HG02642 (cell line): ENCODE data around the gene MARCHF6.
A peak's percentile ranks its signal among the peaks of the same experiment; 100 is the strongest.
"Not testable (repeated sequence)": the region's sequence is repeated elsewhere in the genome, so short reads cannot be mapped to it uniquely, and the experiment has no call there.

ENCODE experiments used
- ATAC-seq: cut with Tn5 transposase; IDR thresholded peaks from one replicate; pipeline ENCODE4 v1.9.1; 2021; ENCODE audit warnings: mild to moderate bottlenecking; ENCODE audit not compliant: unreplicated experiment, poor library complexity

Gene MARCHF6

DNA sequence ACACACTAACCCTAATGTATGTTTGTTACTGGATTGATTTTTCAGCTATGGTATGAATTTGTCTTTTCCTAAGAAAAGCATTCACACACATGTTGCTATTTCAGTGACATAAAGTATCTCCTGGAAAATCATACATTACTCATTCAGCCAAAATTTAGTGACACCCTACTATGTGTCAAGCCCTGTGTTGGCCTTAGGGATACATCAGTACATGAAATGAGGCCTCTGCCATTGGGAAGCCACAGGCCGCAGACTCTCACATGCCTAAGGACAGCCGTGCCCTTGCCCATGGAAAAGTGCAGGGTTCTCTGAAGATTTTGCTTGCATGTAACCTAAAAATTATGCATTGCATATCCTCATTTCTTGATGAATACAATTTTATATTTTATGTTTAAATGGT is 5.2 kb upstream of the MARCHF6 start:
- ATAC-seq, result no peak

DNA sequence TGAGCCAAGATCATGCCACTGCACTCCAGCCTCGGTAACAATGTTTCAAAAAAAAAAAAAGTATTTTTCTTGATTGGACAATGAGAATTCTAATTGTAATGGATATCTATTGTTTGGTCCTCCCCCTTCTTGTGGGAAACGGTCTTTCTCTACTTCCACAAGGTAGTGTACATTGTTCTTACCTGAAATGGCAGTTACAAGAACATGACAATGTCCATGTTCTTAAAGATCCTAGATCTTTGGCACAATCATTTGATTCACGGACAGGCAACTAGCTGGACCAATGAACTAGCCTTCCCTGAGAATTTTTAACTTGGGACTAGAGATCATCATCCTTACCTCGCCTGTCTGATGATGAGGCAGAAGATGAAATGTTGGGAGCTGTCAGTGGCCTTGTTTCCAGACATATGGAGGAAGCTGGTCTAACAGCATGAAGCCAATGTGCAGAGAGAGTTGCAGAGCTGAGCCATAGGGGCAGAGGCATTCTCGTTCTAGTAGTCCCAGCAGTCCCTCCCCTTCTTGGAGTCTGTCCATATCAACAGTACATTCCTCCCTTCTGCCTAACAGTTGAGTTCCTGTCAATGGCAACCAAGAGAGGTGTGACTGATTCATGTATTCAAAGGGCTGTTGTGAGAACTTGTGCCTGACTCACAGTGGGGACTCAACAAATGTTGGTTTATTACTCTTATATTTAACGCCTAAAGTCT is 2.1 kb upstream of the MARCHF6 start:
- no peak for ATAC-seq

DNA sequence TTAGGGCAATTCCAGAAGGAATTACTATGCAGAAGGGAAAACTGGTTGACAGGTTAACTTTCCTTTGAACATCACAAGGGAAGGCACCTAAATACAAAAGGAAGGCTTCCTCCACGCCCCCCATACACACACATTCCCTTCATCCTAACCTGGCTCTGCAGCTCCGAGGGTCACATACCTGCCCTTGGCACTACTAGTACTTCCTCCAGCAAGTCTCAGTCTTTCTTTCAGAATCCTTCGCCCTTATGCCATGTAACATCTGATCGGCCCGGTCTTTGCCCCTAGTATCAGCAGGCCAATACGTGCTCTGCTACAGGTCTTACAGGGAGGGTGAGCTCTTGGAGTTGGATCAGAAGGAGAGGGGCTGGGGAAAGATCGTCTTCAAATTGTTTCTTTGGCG is 1.6 kb upstream of the MARCHF6 start:
- no peak for ATAC-seq

DNA sequence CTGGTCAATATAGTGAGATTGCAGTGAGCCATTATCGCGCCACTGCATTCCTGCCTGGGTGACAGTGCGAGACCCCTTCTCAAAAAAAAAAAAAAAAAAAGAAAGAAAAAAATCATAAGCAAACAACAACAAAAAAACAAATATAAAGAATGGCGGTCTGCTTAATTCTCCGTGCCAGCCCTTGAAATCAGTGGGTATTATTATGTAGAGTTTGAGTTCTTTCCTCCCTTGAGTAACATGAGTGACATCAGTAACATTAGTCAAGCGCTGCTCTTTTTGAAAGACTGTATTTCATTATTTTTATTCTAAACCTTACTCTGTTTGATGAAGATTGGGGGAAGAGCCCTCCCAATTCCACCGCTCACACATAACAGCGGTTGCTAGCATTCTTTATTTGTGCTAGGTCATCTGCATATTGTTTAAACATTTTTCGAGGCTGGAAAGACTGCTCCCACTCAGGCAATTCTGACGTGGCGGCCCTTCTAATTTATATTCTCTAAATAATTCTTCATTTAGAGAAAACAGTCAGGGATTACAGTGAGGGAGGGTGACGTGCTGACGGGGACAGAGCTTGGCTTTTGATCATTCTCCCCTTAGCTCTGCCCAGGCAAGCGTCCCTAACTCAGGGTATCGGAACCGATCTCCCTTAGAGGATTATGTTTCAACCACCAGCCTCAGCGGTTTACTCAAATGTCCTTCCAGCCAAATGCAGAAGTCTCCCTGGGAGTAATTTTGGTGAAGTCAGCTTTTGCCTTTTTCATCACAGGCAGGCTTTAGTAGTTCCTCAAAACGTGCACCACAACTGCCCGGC is 860 bp upstream of the MARCHF6 start:
- no peak for ATAC-seq

DNA sequence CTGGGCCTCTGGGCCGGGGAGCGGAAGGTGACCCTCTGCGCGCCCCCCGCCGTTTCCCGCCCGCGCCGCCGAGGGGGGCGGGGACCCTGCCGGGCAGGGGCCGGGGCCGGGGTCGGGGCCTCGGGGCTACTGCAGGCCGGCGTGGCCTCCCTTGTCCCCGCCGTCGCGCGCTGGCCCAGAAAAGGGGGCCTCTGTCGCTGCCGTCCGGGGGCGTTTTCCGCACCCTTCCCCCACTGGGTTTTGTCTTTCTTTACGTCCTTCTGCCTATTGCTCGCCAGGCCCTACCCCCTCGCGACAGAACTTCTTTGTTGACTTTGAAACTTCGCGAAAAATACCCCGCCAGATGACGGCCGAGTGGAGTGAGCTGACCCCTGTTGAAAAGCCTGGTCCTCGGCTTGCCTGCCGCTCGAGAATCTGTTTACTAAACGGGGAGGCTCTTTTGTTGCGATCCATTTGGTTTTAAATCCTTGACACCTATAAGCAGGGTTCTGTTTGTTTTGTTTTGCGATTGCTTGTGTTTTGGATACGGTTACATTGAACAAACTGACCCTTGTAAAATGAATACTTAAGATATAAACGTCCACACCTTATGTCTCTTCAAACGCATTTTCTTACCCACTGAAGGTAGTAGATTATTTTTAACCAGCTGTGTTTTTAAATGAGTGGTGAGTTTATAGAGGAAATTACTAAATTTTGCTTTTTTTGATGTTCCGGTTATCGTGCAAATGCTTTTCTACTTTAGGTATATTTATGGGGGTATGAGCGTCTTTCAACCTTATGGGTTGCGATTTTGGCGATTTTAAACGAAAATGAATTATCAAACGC is 765 bp downstream of the MARCHF6 start:
- peak; percentile 24 for ATAC-seq

DNA sequence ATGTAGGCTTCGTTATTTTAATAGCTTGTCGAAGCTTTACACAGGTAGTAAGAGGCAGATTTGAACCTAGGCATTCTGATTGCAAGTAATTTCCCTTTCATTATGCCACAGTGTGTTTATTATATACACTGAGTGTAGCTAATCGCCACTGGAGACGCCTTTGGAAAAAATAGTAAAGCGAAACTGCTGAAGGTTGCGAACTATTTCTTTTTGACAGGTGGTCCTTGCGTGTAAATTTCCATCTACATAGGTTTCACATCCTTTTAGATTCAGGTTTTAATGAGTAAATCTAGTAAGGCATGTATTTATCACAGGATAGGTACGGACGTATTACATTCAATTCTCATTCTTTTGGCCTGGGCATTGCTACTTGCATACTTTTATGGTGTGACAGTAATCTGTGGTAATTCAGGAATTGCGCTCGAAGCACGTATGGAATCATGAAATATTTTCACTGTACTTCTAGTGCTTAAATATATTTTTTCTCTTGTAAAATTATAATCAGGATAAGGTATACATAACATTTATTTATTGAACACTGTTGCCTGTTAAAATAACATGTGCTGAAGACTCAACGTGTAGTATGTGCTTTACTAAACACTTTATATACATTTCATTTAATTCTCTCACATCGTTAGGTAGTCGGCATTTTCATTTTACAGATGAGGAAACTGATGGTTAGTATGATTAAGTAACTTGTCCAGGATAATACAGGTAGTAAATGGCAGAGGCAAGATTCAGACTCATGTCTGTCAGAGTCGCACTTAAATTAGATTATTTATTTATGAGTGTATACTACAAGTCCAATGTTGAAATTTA is 1.8 kb downstream of the MARCHF6 start:
- ATAC-seq, result no peak

DNA sequence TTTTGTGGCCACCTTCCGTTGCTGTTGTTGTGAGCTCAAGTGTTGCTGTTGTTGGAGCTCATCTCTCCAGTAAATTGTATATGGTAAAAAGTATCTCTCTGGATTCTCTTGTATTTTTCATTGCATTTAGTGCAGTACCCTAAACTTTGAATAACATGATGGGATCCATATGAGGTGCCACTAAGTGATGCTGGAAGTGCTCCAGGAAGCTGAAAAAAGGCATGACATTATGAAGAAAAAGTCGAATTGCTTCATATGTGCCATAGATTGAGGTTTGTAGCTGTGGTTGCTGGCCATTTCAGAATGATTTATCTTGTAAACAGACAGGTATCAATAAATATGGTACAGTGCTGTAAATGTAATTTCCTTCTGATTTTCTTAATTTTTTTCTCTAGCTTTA is 5.5 kb downstream of the MARCHF6 start:
- ATAC-seq, result no peak

DNA sequence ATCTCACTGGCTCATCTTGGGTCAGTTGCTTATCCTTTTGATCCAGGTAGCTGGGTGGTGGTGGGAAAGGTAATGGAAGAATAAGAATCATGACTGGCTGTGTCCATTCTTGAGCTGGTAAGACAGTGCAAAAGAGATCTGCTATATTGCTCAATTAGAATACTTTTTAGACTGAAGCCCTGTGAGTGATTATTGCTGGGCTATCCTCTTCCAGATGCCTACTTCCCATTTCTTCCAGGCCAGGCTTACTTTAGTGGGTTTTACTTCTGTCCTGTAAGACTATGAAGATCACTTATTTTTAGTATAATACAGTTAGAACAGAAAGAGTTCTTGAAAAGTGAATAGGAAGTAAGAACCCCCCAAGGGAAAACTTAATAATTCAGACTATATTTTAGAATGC is 7.2 kb downstream of the MARCHF6 start:
- no peak for ATAC-seq

DNA sequence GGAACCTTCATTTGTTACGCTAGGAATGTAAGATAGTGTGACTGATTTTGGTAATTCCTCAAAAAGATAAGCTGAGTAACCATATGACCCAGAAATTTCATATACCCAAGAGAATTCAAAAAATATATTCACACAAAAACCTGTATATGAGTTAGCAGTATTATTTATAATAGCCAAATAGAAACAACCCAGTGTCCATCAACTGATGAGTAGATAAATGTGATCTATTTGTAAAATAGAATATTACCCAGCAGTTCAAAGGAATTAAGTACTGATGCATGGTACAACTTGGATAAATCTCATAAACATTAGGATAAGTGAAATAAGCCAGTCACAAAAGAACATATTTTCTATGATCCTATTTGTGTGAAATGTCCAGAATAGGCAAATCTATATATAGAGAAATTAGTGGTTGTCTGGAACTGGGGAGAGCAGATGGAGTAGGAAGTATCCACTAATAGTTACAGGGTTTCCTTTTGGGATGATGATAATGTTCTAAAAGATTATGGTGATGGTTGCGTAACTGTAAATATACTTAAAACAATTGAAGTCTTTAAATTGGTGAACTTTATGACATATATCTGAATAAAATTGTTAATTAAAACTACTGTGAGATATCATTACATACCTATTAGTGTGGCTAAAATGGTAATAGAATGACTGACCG is 10.2 kb downstream of the MARCHF6 start:
- ATAC-seq, result no peak

DNA sequence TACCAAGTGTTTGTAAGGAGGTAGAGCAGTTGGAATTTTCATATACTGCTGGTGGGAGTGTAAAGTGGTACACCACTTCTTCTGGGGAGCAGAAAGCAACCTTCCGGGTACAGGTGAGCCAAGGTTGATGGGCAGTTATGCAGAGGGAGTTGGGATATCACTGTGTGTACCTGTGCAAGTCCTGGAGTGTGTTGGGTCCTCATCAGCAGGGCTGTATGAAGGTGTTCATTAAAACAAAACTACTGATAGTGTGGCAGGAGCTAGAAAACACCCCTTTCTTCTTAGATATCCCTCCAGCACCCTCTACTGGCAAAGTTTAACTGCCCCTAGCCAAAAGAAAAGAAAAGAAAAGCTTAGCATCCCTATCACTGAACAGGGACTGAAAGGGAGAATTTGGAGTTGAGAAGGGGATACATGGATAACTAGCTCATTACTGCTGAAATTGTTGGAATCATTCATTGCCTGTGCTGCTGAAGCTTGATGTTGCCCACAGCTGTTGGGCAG is 10.7 kb downstream of the MARCHF6 start:
- no peak for ATAC-seq

DNA sequence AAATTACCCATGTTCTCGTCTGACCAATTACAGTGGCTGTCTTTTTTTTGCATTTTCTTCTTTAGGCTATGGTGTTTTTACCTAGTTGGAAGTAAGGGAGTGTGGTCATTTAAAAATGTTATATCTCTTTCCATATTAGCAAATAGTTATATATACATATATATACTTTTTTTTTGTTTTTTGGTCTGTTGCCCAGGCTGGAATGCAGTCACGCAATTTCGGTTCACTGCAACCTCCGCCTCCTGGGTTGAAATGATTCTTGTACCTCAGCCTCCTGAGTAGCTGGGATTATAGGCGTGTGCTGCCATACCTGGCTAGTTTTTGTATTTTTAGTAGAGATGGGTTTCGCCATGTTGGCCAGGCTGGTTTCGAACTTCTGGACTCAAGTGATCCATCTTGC is 12.3 kb downstream of the MARCHF6 start:
- ATAC-seq, result no peak

DNA sequence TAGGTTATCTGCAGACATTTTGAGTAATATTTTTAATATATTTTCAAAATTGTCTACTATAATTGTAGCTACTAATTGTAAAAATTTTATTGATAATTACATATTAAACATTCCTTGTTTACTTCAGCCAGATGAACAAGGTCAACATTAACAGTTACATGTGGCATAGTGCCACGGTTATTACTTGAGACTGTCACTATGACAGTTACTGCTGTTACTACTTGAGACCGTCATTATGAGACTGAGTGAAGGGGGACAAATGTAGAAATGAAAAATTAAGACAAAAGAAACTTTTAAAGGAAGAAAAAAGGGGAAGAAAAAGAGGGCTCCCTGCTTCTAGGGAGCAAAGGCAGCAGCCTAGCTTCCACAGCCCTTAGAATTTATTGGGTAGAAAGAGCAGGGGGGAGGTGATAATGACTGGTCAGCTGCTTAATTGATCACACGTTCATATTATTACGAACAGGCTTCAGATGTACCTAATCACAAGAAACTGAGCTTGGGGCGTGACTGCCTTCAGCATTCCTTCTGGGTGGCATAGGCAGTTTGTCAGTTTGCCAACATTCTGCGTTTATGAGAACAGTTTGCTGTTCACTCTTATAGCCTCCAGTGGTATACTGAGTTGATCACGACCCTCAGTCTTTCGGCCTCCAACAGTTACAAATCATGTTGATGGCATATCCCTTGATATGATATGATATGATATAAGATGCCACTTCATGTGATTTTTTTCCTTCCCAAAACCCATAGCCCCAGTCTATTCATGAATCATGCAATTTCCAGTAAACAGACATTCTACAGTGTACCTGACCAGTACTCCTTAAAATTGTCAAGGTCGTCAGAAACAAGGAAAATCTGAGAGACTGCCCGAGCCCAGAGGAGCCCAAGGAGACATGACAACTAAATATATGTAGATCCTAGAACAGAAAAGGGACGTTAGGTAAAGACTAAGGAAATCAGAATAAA is 13.1 kb downstream of the MARCHF6 start:
- ATAC-seq, result no peak

DNA sequence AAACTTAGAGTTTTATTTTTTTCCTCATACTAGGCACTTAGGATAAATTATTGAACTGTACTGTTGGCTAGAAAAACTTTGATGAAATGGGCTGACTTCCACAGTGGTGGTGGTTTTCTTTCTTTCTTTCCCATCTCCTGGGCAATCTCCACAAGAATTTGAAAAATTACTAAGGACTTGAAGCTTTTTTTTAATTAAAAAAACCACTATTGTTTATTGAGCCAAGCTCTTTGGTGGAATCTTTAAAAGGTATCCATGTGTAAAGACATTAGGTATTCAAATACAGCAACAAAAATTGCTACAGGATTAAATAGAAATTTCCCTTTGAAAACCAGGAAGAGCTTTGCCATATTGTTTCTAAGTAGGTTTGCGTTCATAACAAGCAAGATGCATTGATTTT is 14.1 kb downstream of the MARCHF6 start:
- ATAC-seq, result no peak

DNA sequence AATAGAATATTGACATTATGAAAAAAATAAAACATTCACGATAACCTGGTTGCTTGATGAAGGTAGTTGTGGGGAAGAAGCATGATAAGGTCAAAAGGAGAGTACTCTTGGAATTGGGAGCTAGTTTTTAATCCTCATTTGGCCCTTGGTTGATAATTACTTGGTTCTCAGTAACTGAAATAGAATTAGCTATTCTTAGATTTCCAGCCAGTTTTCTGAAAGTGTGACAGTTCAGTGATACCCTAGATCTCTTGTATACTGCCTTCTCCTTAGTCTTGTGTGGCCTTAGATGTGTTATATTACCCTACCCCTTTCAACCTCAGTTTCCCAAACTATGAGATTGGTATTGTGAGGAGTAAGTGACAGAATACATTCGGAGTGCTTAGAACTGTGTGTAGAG is 17.4 kb downstream of the MARCHF6 start:
- ATAC-seq, result no peak

DNA sequence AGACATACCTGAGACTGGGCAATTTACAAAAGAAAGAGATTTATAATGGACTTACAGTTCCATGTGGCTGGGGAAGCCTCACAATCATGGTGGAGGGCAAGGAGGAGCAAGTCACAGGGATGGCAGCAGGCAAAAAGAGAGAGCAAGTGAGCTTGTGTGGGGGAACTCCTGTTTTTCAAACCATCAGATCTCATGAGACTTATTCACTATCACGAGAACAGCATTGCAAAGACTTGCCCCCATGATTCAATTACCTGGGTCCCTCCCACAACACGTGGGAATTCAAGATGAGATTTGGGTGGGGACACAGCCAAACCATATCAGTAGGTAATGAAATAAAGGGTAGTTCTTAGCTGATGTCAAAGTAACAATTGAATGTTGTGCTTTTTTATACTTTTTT is 17.9 kb downstream of the MARCHF6 start:
- not testable (repeated sequence) for ATAC-seq

DNA sequence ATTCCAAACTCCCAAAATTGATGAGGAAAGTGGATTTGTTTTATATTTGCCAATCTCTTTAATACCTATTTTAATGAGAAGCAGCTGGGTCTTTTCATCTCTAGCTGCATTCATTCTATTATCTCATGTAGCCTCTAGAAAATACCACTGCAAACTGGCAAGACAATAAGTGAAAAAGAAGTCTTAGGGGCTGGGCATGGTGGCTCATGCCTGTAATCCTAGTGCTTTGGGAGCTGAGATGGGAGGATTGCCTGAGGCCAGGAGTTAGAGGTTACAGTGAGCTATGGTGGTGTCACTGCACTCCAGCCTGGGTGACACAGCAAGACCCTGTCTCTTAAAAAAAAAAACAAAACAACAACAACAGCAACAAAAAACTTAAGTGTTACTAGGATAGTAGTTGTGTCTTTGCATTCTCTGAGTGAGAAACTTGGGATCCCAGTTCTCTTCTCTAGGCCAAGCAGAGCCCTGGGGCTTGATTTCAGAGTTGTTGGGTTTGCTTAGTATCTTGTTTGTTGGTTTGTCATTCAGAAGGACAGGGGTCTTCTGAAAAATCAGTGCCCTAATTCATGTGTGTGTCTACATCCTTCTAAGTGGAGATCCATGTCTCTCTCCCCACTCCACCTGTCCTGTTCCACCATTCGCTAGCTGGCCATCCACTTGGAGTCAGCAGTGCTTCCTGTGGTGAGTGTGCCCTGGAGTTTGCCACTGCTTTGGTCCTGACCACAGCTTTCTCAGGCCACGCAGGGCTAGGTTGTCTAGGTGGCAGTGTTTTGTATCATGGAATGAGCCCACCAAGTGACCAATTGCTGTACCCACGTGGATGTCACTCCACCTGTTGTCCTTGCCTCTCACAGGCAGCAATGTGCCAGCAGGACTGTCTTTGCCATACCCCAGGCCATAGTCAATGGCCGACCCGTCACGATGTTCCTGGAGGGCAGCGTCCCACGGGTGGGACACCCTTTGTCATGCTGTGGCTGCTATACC is 19.5 kb downstream of the MARCHF6 start:
- no peak for ATAC-seq
